Measurements from ENCODE around the gene DNAI2. TPM values are rescaled to one million over a fixed set of nuclear protein-coding genes. Genes with fewer than 3 reads are reported as not detected.

Gene DNAI2
- total and polyA plus RNA-seq, 2 donors from 2014 or later, result 0.22 TPM; not detected in 1

GRCh38 chr17:74353446-74354060 lies 79.5 kb downstream of the DNAI2 start:
- Histone ChIP-seq H3K4me1 (ENCODE audit: control insufficient read depth in 2 of 3, insufficient read depth in 2 of 3, low read depth in 1 of 3, low read length in 3 of 3) (no peaks in the 10 kb centered on the region), H3K4me3 (ENCODE audit: low read length in 3 of 3) (no peak overlapping the region), H3K27ac (ENCODE audit: low read depth in 2 of 2, low read length in 2 of 2) (no peak overlapping the region), H3K36me3 (ENCODE audit: control insufficient read depth in 2 of 3, insufficient read depth in 3 of 3, low read length in 3 of 3) (no peaks in the 10 kb centered on the region), H3K9me3 (ENCODE audit: control insufficient read depth in 2 of 3, insufficient read depth in 1 of 3, low read length in 3 of 3) (no peaks in the 10 kb centered on the region), H3K27me3 (ENCODE audit: control insufficient read depth, insufficient read depth, low read length) (peaks cover 18% of the 10 kb centered on the region), H3K9ac (ENCODE audit: low read length in 3 of 3) (no peak overlapping the region)
- DNase-seq (no peak), FAIRE-seq (no peak)
- intact Hi-C loops (cut with DNase I), result no loop called here
- TF ChIP-seq CTCF (IDR thresholded peaks at IDR 0.05; ENCODE audit: borderline replicate concordance, extremely low read depth, insufficient read depth), result no peak

- no peak overlapping the region for H3K4me3 ChIP-seq (ENCODE audit: low read length in 3 of 3)
- H3K27ac ChIP-seq (ENCODE audit: low read depth in 2 of 2, low read length in 2 of 2), result no peak overlapping the region
- H3K9me3 ChIP-seq (ENCODE audit: control insufficient read depth in 2 of 3, insufficient read depth in 1 of 3, low read length in 3 of 3), result no peaks in the 10 kb centered on the region
- H3K9ac ChIP-seq (ENCODE audit: low read length in 3 of 3), result no peak overlapping the region
- peaks cover 22% of the 10 kb centered on the region for H3K27me3 ChIP-seq (ENCODE audit: control insufficient read depth, insufficient read depth, low read length)
- DNase-seq (peak in 3 of 5 donors; percentile 73 to 75 (median 75)), FAIRE-seq (no peak)
- no peaks in the 10 kb centered on the region for H3K36me3 ChIP-seq (ENCODE audit: control insufficient read depth in 2 of 3, insufficient read depth in 3 of 3, low read length in 3 of 3)
- H3K4me1 ChIP-seq (ENCODE audit: control insufficient read depth in 2 of 3, insufficient read depth in 2 of 3, low read depth in 1 of 3, low read length in 3 of 3), result no peaks in the 10 kb centered on the region
- intact Hi-C loops (cut with DNase I), result no loop called here
- TF ChIP-seq CTCF (IDR thresholded peaks at IDR 0.05; ENCODE audit: borderline replicate concordance, extremely low read depth, insufficient read depth), result peak; percentile 4
Measured at GRCh38 chr17:74354123-74354522, 80.1 kb downstream of the DNAI2 start.

DNA sequence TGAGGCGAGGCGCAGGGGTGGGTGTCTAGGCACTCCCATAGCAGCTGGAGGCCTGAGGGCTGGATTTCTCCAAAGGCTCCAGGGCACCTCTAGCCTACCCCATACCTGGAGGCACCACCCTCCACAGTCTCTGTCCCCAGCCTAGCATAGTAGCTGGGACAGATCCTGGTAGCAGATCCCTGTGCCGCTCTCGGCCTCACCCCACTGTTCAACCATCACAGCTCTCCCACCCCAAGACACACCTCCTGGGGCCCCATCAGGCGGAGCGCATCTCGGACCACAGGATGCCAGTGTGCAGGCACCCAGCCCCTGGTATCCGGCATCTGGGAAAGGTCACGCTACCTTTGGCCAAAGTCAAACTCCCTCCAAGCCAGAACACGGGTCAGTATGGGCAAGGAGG lies 80.5 kb downstream of the DNAI2 start:
- no peak for TF ChIP-seq CTCF (IDR thresholded peaks at IDR 0.05; ENCODE audit: borderline replicate concordance, extremely low read depth, insufficient read depth)
- H3K9ac ChIP-seq (ENCODE audit: low read length in 3 of 3), result no peak overlapping the region
- H3K36me3 ChIP-seq (ENCODE audit: control insufficient read depth in 2 of 3, insufficient read depth in 3 of 3, low read length in 3 of 3), result no peaks in the 10 kb centered on the region
- intact Hi-C loops (cut with DNase I), result no loop called here
- no peaks in the 10 kb centered on the region for H3K4me1 ChIP-seq (ENCODE audit: control insufficient read depth in 2 of 3, insufficient read depth in 2 of 3, low read depth in 1 of 3, low read length in 3 of 3)
- DNase-seq (no peak), FAIRE-seq (no peak)
- H3K27ac ChIP-seq (ENCODE audit: low read depth in 2 of 2, low read length in 2 of 2), result no peak overlapping the region
- no peaks in the 10 kb centered on the region for H3K9me3 ChIP-seq (ENCODE audit: control insufficient read depth in 2 of 3, insufficient read depth in 1 of 3, low read length in 3 of 3)
- peaks cover 22% of the 10 kb centered on the region for H3K27me3 ChIP-seq (ENCODE audit: control insufficient read depth, insufficient read depth, low read length)
- H3K4me3 ChIP-seq (ENCODE audit: low read length in 3 of 3), result no peak overlapping the region

- Histone ChIP-seq H3K9ac (ENCODE audit: low read length in 3 of 3) (no peak overlapping the region), H3K27ac (ENCODE audit: low read depth in 2 of 2, low read length in 2 of 2) (no peak overlapping the region), H3K36me3 (ENCODE audit: control insufficient read depth in 2 of 3, insufficient read depth in 3 of 3, low read length in 3 of 3) (no peaks in the 10 kb centered on the region), H3K4me1 (ENCODE audit: control insufficient read depth in 2 of 3, insufficient read depth in 2 of 3, low read depth in 1 of 3, low read length in 3 of 3) (no peaks in the 10 kb centered on the region), H3K27me3 (ENCODE audit: control insufficient read depth, insufficient read depth, low read length) (peaks cover 22% of the 10 kb centered on the region), H3K4me3 (ENCODE audit: low read length in 3 of 3) (no peak overlapping the region), H3K9me3 (ENCODE audit: control insufficient read depth in 2 of 3, insufficient read depth in 1 of 3, low read length in 3 of 3) (no peaks in the 10 kb centered on the region)
- DNase-seq, result no peak
- TF ChIP-seq CTCF (IDR thresholded peaks at IDR 0.05; ENCODE audit: borderline replicate concordance, extremely low read depth, insufficient read depth), result no peak
- intact Hi-C loops (cut with DNase I), result no loop called here
- FAIRE-seq, result no peak
Measured at GRCh38 chr17:74355065-74355464, 81.0 kb downstream of the DNAI2 start.

Measured in kidney (tissue), 14 donors.